ENCODE measurements around the gene BUD31. TPM values are rescaled to one million over a fixed set of nuclear protein-coding genes. Genes with fewer than 3 reads are reported as not detected.

Gene BUD31
- total and polyA plus RNA-seq, 11 donors = 26.1 to 87.8 (median 47.4) TPM

DNA sequence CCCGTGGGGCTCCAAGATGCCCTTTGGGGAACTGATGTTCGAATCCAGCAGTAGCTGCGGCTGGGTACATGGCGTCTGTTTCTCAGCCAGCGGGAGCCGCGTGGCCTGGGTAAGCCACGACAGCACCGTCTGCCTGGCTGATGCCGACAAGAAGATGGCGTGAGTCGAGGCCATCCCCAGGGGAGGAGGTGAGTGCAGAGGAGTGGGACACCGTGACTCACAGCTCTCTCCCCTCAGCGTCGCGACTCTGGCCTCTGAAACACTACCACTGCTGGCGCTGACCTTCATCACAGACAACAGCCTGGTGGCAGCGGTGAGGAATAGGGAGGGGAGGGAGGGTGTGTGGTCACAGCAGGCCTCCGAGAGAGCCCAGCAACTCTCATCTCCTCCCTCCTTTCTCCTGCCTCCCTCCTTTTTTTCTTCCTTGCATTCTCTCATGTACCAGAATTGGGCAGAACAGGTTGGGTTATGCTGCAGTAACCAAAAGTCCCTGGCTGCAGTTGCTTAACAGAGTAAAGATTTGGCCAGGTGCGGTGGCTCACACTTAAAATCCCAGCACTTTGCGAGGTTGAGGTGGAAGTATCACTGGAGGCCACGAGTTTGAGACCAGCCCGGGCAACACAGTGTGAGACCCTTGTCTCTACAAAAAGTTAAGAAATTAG, 17.7 kb upstream of the BUD31 start:
- peaks cover 0 to 21% (median 15%) of the 10 kb centered on the region in 12 donors for H3K4me1 ChIP-seq
- TF ChIP-seq POLR2A (IDR thresholded peaks at IDR 0.05) (no peak), CTCF (IDR thresholded peaks at IDR 0.05) (no peak)
- H3K27ac ChIP-seq = no peak overlapping the region
- DNase-seq = peak in 1 of 5 donors; percentile 35
- no peak for ATAC-seq
- H3K4me3 ChIP-seq = no peak overlapping the region
- intact Hi-C loops (cut with DNase I) = no loop called here
- no peaks in the 10 kb centered on the region for H3K9me3 ChIP-seq
- peaks cover 0 to 97% (median 75%) of the 10 kb centered on the region in 9 donors for H3K36me3 ChIP-seq
- WGBS, 4 donors = 92 to 95% (median 92%) methylated on average over 23 of the region's 23 CpGs
- H3K27me3 ChIP-seq = no peaks in the 10 kb centered on the region

DNA sequence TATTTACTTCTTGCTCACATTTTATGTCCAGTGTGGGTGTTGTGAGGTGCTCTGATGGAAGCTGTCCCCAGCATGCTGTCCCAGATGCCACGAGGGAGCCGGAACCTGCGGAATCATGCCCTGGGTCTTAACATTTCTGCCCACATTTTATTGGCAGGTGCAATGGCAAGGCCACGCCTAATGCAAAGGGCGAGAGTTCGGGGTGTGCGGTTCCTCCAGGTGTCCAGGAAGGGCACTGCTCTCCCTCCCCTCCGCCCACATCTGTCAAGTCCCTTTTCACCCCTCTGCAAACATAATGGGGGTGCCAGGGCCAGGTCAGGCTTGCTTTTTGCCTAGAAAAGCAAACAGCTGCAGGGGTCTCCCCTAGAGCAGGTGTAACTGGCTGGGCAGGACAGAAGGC, 16.7 kb upstream of the BUD31 start:
- intact Hi-C loops (cut with DNase I) = loop anchor here in 1 of 10 donors (2.0 kb wide), 1 partner anchor 17 kb away; the partner anchor contains the start of gene ARPC1B
- Histone ChIP-seq H3K4me1 (peaks cover 0 to 21% (median 15%) of the 10 kb centered on the region in 12 donors), H3K9me3 (no peaks in the 10 kb centered on the region), H3K27me3 (no peaks in the 10 kb centered on the region), H3K27ac (peak overlapping the region in 4 of 12 donors; percentile 67 to 79 (median 77)), H3K36me3 (peaks cover 0 to 97% (median 73%) of the 10 kb centered on the region in 9 donors), H3K4me3 (peak overlapping the region in 6 of 12 donors; percentile 55 to 68 (median 58))
- WGBS, 4 donors = 91 to 95% (median 93%) methylated on average over 8 of the region's 8 CpGs
- no peak for TF ChIP-seq CTCF (IDR thresholded peaks at IDR 0.05)
- no peak for ATAC-seq
- DNase-seq = no peak

DNA sequence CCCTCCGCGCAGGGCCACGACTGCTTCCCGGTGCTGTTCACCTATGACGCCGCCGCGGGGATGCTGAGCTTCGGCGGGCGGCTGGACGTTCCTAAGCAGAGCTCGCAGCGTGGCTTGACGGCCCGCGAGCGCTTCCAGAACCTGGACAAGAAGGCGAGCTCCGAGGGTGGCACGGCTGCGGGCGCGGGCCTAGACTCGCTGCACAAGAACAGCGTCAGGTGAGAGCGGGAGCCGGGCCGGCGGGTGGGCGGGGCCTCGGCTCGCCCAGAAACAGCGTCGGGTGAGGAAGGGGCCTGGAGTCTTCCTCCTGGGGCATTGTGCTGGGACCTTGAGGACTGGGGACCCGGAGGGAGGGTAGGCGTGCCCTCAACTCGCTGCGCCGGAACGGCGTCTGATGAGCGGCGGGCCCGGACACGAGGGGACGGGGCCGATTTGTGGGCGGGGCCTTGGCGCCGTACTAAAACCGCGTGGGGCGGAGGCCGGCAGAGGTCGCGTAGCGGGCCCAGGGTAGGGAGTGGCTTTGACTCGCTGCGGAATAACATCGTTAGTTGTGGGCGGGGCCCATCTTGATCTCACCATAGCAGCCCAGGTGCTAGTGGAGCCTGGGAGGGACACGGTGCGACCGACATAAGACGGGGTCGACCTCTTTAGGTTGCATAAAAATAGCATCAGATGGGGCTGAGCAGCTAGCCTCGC, 16.0 kb upstream of the BUD31 start:
- DNase-seq = peak; percentile 79 to 85 (median 83)
- H3K27ac ChIP-seq = peak overlapping the region; percentile 12 to 79 (median 66)
- TF ChIP-seq POLR2A (IDR thresholded peaks at IDR 0.05) (peak in 1 of 2 donors; percentile 52), CTCF (IDR thresholded peaks at IDR 0.05) (peak in 1 of 12 donors; percentile 21)
- no peaks in the 10 kb centered on the region for H3K27me3 ChIP-seq
- peaks cover 0 to 97% (median 73%) of the 10 kb centered on the region in 9 donors for H3K36me3 ChIP-seq
- peaks cover 0 to 21% (median 15%) of the 10 kb centered on the region in 12 donors for H3K4me1 ChIP-seq
- no peaks in the 10 kb centered on the region for H3K9me3 ChIP-seq
- peak; percentile 73 to 85 (median 82) for ATAC-seq
- intact Hi-C loops (cut with DNase I) = loop anchor here in 2 of 10 donors (1.0 to 2.0 kb wide), 2 partner anchors 15 to 18 kb away; partner anchors contain the start of genes ARPC1B (in 1 of the 2), BUD31 (in 1 of the 2) and PDAP1 (in 1 of the 2)
- peak overlapping the region; percentile 27 to 68 (median 57) for H3K4me3 ChIP-seq
- 1 to 10% (median 4%) methylated on average over 17 to 68 of the region's 68 CpGs for WGBS, 4 donors
